H1 (cell line): ENCODE measurements around the gene HK2. TPM values are rescaled to one million over a fixed set of nuclear protein-coding genes. Genes with fewer than 3 reads are reported as not detected.

Experiments
- KDM4A ChIP-seq: IDR thresholded peaks from one replicate; pipeline ENCODE4 v1.7.1; 2012; ENCODE audit warnings: low read depth, mild to moderate bottlenecking, moderate library complexity, low read length, inconsistent platforms; ENCODE audit not compliant: severe bottlenecking
- KDM5A ChIP-seq: fragments of 200-600 bp; IDR thresholded peaks from 2 replicates; pipeline ENCODE4 v1.7.1; 2012; ENCODE audit warnings: mild to moderate bottlenecking, low read length, inconsistent platforms, mixed read lengths
- RBBP5 ChIP-seq: IDR thresholded peaks from 2 replicates; pipeline ENCODE4 v1.7.1; 2012; ENCODE audit warnings: low read depth, mild to moderate bottlenecking, inconsistent platforms, low read length, moderate library complexity, borderline replicate concordance
- TAF7 ChIP-seq: optimal IDR thresholded peaks from 2 replicates; pipeline ENCODE3; 2011; ENCODE audit warnings: low read depth, mild to moderate bottlenecking, inconsistent platforms, low read length, moderate library complexity, borderline replicate concordance
- TBP ChIP-seq: IDR thresholded peaks from 2 replicates; pipeline ENCODE4 v1.6.1; 2011; ENCODE audit warnings: low read depth, low read length, improper control_type of control experiment
- polyA plus RNA-seq, 7 experiments: library from polyadenylated mRNA; depleted of rRNA in 3 of 7; stranded (reverse) in 5 of 7; unstranded in 2 of 7; fragments of >200 nt in 5 of 7; fragments of 200-250 nt in 2 of 7; gene quantifications; 1 replicate in 5 of 7; 2 replicates in 1 of 7; 4 replicates in 1 of 7; pipeline versions ENCODE4 v1.2.1 to v1.2.3, GENCODE V29; 2011 to 2013; ENCODE audit warnings: missing spikeins in 2 of 7, mixed read lengths in 2 of 7
- total RNA-seq: library from RNA; stranded (reverse); fragmentation: NEBNext Ultra II Directional; extraction: Animal tissue kit (Norgen Biotek cat#: 25700); gene quantifications from 2 replicates; pipeline ENCODE4 v1.2.1, GENCODE V29; 2021

Gene HK2
- total and polyA plus RNA-seq, 2 of the 8 experiments (the other 6 are each of a cell fraction or from before 2014, with no cell fraction given), result 22.1 to 61.9 TPM

- TF ChIP-seq TBP, result no peak
- no peak for TF ChIP-seq RBBP5
- TF ChIP-seq KDM5A, result no peak
- TF ChIP-seq TAF7, result no peak
- TF ChIP-seq KDM4A, result no peak
Measured at GRCh38 chr2:74894272-74894981, 60.5 kb downstream of the HK2 start (continued).
